ENCODE measurements around the gene NEK5.

GRCh38 chr13:52022356-52022755 lies 106.5 kb downstream of the NEK5 start:
- TF ChIP-seq ZBTB11 (tag by site-specific recombination; conservative IDR thresholded peaks at IDR 0.05; ENCODE audit: low read depth) (no peak), ZNF26 (tag by site-specific recombination; IDR thresholded peaks at IDR 0.05) (no peak), CTCF (tag by site-specific recombination; IDR thresholded peaks at IDR 0.05) (no peak), ZNF549 (tag by site-specific recombination; IDR thresholded peaks at IDR 0.05) (no peak), YY1 (tag by site-specific recombination; IDR thresholded peaks at IDR 0.05) (no peak), REST (tag by site-specific recombination; IDR thresholded peaks at IDR 0.05) (no peak), HIC1 (tag by site-specific recombination; IDR thresholded peaks at IDR 0.05) (no peak), ZNF24 (tag by site-specific recombination; IDR thresholded peaks at IDR 0.05) (no peak), ZNF837 (tag by site-specific recombination; IDR thresholded peaks at IDR 0.05) (no peak), ZFP41 (tag by site-specific recombination; IDR thresholded peaks at IDR 0.05; ENCODE audit: borderline replicate concordance) (no peak), TCF7L2 (IDR thresholded peaks at IDR 0.05; ENCODE audit: borderline replicate concordance, low read depth, low read length) (no peak)
